GM23338 (cell line): Measurements from ENCODE around the gene OTOG. TPM values are rescaled to one million over a fixed set of nuclear protein-coding genes. Genes with fewer than 3 reads are reported as not detected.

Source experiments
- ATAC-seq: fragments of 200-7000 bp; cut with Tn5 transposase; 3 replicates; pipeline ENCODE4 v1.9.1; 2020
- DNase-seq: peaks from one replicate; pipeline ENCODE4 v3.0.0-alpha.2; 2015; ENCODE audit warnings: low spot score
- H2AFZ ChIP-seq: fragments of 200-600 bp; sonication (generic); 2 replicates; pipeline ENCODE4 v1.8.0; 2016; ENCODE audit warnings: antibody characterized with exemption, mild to moderate bottlenecking, moderate library complexity
- H3F3A ChIP-seq: fragments of 200-600 bp; sonication (generic); replicated peaks from 2 replicates; pipeline ENCODE4 v1.8.0; 2017; ENCODE audit warnings: antibody characterized with exemption, mixed run types, low read depth
- H3K27ac ChIP-seq: fragments of 200-600 bp; sonication (generic); 2 replicates; pipeline ENCODE4 v1.6.1; 2016; ENCODE audit warnings: low read depth
- H3K27me3 ChIP-seq: fragments of 200-600 bp; sonication (generic); 2 replicates; pipeline ENCODE4 v1.8.0; 2016; ENCODE audit warnings: mild to moderate bottlenecking, mixed run types, moderate library complexity; ENCODE audit not compliant: insufficient read depth
- H3K36me3 ChIP-seq: fragments of 200-600 bp; sonication (generic); 2 replicates; pipeline ENCODE4 v1.8.0; 2016; ENCODE audit warnings: mild to moderate bottlenecking; ENCODE audit not compliant: insufficient read depth
- H3K4me1 ChIP-seq: fragments of 200-600 bp; sonication (generic); 2 replicates; pipeline ENCODE4 v1.8.0; 2016; ENCODE audit warnings: mild to moderate bottlenecking, moderate library complexity; ENCODE audit not compliant: insufficient read depth
- H3K4me2 ChIP-seq: fragments of 200-600 bp; sonication (generic); 2 replicates; pipeline ENCODE4 v1.7.1; 2017; ENCODE audit warnings: mixed run types
- H3K4me3 ChIP-seq: fragments of 200-600 bp; sonication (generic); 2 replicates; pipeline ENCODE4 v1.6.1; 2016; ENCODE audit warnings: mixed run types
- H3K79me2 ChIP-seq: fragments of 200-600 bp; sonication (generic); replicated peaks from 2 replicates; pipeline ENCODE4 v1.8.0; 2017; ENCODE audit warnings: mild to moderate bottlenecking; ENCODE audit not compliant: insufficient read depth
- H3K9me2 ChIP-seq: fragments of 200-600 bp; sonication (generic); 2 replicates; pipeline ENCODE4 v1.8.0; 2017; ENCODE audit not compliant: insufficient read depth
- H4K20me1 ChIP-seq: fragments of 200-600 bp; sonication (generic); replicated peaks from 2 replicates; pipeline ENCODE4 v1.8.0; 2017; ENCODE audit warnings: mild to moderate bottlenecking; ENCODE audit not compliant: insufficient read depth
- H3K27ac Mint-ChIP-seq: 2 replicates; pipeline ENCODE4 v1.8.0; 2020; ENCODE audit warnings: inconsistent platforms, mild to moderate bottlenecking, moderate library complexity, mixed read lengths
- H3K27me3 Mint-ChIP-seq: 3 replicates; pipeline ENCODE4 v1.8.0; 2022; ENCODE audit warnings: low read depth, mild to moderate bottlenecking, moderate library complexity, mixed read lengths, inconsistent platforms; ENCODE audit not compliant: insufficient read depth, poor library complexity
- H3K36me3 Mint-ChIP-seq: 3 replicates; pipeline ENCODE4 v1.8.0; 2021; ENCODE audit warnings: low read depth, mild to moderate bottlenecking, inconsistent platforms, moderate library complexity, mixed read lengths
- H3K4me1 Mint-ChIP-seq: 3 replicates; pipeline ENCODE4 v1.8.0; 2020; ENCODE audit warnings: mild to moderate bottlenecking, inconsistent platforms, mixed read lengths
- H3K4me3 Mint-ChIP-seq: 3 replicates; pipeline ENCODE4 v1.8.0; 2021; ENCODE audit warnings: moderate library complexity, mild to moderate bottlenecking, inconsistent platforms, mixed read lengths
- H3K9me3 Mint-ChIP-seq: 3 replicates; pipeline ENCODE4 v1.8.0; 2020; ENCODE audit warnings: moderate library complexity, mild to moderate bottlenecking, inconsistent platforms, mixed read lengths
- EZH2 ChIP-seq: fragments of 200-600 bp; sonication (generic); IDR thresholded peaks from one replicate; pipeline ENCODE4 v1.8.0; 2017; ENCODE audit warnings: antibody characterized with exemption, mild to moderate bottlenecking, low read depth; ENCODE audit not compliant: unreplicated experiment
- JUNB ChIP-seq: IDR thresholded peaks from one replicate; pipeline ENCODE4 v1.6.1; 2016; ENCODE audit warnings: antibody characterized with exemption; ENCODE audit not compliant: unreplicated experiment
- NANOG ChIP-seq: IDR thresholded peaks from 2 replicates; pipeline ENCODE4 v1.6.1; 2016; ENCODE audit warnings: antibody characterized with exemption, borderline replicate concordance
- POLR2AphosphoS5 ChIP-seq: IDR thresholded peaks from 2 replicates; pipeline ENCODE4 v1.6.1; 2016; ENCODE audit warnings: antibody characterized with exemption, low read depth
- STAT1 ChIP-seq: IDR thresholded peaks from one replicate; pipeline ENCODE4 v1.6.1; 2016; ENCODE audit warnings: antibody characterized with exemption; ENCODE audit not compliant: unreplicated experiment
- ZNF114 ChIP-seq: fragments of 250-450 bp; sonication (Bioruptor Pico); IDR thresholded peaks from 2 replicates; pipeline ENCODE4 v1.5.0; 2020; ENCODE audit warnings: mild to moderate bottlenecking, moderate library complexity
- ZNF331 ChIP-seq: fragments of 250-450 bp; sonication (Bioruptor Pico); IDR thresholded peaks from 2 replicates; pipeline ENCODE4 v1.5.0; 2020; ENCODE audit warnings: low read depth, mild to moderate bottlenecking, moderate library complexity
- polyA plus RNA-seq: library from polyadenylated mRNA; unstranded; fragments of >200 nt; fragmentation: Nextera tagmentation; extraction: Ambion mirVana; gene quantifications from 2 replicates; pipeline ENCODE4 v1.2.1, GENCODE V29; 2016
- total RNA-seq: library from RNA; depleted of rRNA; stranded (reverse); fragments of >200 nt; shearing (Covaris generic); gene quantifications from 2 replicates; pipeline ENCODE4 v1.2.3, GENCODE V29; 2014
- TF ChIP-seq, protein P1 (sequence below): IDR thresholded peaks from 2 replicates; pipeline ENCODE4 v1.6.1; 2016; ENCODE audit warnings: antibody characterized with exemption
- TF ChIP-seq, protein P2 (sequence below), 2 experiments: fragments of 200-600 bp in 1 of 2; sonication (generic) in 1 of 2; conservative IDR thresholded peaks; 2 replicates each; pipeline versions ENCODE4 v1.5.1 to v1.6.1; 2016 to 2017; ENCODE audit warnings: antibody characterized with exemption in 2 of 2, low read depth in 2 of 2, mild to moderate bottlenecking in 2 of 2, moderate library complexity in 1 of 2
- TF ChIP-seq, protein P3 (sequence below): fragments of 250-450 bp; sonication (Bioruptor Pico); IDR thresholded peaks from 2 replicates; pipeline ENCODE4 v1.5.0; 2020; ENCODE audit warnings: mild to moderate bottlenecking, moderate library complexity
- TF ChIP-seq, protein P4 (sequence below): IDR thresholded peaks from one replicate; pipeline ENCODE4 v1.6.1; 2018; ENCODE audit warnings: antibody characterized with exemption; ENCODE audit not compliant: unreplicated experiment

OTOG gene
- total and polyA plus RNA-seq, 2 experiments from 2014 or later = 0.40 to 0.52 TPM

DNA sequence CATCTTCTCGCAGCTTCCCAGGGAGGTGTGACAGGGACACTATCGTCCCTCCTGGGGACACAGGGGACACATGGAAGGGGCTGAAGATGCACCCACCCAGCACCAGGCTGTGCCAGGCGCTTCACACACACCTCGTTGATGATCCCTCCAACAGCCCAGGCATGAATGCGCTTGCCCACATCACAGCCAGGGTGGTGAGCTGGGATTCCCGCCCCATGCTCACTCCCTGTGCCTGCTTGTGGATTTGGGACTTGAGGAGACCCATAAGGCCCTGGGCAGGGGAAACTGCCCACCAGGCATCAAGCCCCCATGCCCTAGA is 57.8 kb downstream of the OTOG start (continued):
- TF ChIP-seq POLR2AphosphoS5 (no peak), ZNF114 (CRISPR knock-in tag) (no peak), JUNB (no peak)
- TF ChIP-seq, protein P1, sequence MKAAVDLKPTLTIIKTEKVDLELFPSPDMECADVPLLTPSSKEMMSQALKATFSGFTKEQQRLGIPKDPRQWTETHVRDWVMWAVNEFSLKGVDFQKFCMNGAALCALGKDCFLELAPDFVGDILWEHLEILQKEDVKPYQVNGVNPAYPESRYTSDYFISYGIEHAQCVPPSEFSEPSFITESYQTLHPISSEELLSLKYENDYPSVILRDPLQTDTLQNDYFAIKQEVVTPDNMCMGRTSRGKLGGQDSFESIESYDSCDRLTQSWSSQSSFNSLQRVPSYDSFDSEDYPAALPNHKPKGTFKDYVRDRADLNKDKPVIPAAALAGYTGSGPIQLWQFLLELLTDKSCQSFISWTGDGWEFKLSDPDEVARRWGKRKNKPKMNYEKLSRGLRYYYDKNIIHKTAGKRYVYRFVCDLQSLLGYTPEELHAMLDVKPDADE = no peak
- TF ChIP-seq, protein P2, sequence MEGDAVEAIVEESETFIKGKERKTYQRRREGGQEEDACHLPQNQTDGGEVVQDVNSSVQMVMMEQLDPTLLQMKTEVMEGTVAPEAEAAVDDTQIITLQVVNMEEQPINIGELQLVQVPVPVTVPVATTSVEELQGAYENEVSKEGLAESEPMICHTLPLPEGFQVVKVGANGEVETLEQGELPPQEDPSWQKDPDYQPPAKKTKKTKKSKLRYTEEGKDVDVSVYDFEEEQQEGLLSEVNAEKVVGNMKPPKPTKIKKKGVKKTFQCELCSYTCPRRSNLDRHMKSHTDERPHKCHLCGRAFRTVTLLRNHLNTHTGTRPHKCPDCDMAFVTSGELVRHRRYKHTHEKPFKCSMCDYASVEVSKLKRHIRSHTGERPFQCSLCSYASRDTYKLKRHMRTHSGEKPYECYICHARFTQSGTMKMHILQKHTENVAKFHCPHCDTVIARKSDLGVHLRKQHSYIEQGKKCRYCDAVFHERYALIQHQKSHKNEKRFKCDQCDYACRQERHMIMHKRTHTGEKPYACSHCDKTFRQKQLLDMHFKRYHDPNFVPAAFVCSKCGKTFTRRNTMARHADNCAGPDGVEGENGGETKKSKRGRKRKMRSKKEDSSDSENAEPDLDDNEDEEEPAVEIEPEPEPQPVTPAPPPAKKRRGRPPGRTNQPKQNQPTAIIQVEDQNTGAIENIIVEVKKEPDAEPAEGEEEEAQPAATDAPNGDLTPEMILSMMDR (conservative IDR thresholded peaks at IDR 0.05; ENCODE audit: low read depth in 2 of 2) = no peak

DNA sequence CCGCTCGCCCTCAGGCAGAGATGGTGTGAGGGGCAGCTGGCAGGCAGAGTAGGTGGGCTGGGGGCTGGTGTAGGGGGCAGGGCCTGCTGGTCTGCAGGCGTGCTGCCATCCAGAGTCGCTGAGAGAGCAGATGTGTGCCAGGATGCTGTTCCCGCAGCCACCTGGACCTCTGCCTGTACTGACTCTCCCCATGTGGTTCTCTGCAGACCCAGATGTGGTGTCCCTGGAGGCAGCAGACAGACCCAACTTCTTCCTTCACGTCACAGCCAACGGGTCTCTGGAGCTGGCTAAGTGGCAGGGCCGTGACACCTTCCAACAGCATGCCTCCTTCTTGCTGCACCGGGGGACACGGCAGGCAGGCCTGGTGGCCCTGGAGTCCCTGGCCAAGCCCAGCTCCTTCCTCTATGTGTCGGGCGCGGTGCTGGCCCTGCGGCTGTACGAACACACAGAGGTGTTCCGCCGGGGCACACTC is 58.6 kb downstream of the OTOG start:
- no peak overlapping the region for H3K27ac Mint-ChIP-seq
- no peak overlapping the region for H3K4me3 Mint-ChIP-seq

More for the DNA sequence above, 58.6 kb downstream of the OTOG start:
- H3K27ac ChIP-seq = no peak overlapping the region
- no peak for ATAC-seq
- no peak overlapping the region for H3K4me3 ChIP-seq
- H3F3A ChIP-seq = no peaks in the 10 kb centered on the region
- no peaks in the 10 kb centered on the region for H4K20me1 ChIP-seq
- H3K27me3 Mint-ChIP-seq = peaks cover 7% of the 10 kb centered on the region
- H3K4me2 ChIP-seq = no peak overlapping the region
- TF ChIP-seq NANOG (no peak), ZNF114 (CRISPR knock-in tag) (no peak), POLR2AphosphoS5 (no peak), EZH2 (no peak), JUNB (no peak), STAT1 (no peak), ZNF331 (CRISPR knock-in tag) (no peak)
- TF ChIP-seq, protein P1 = no peak
- TF ChIP-seq, protein P3, sequence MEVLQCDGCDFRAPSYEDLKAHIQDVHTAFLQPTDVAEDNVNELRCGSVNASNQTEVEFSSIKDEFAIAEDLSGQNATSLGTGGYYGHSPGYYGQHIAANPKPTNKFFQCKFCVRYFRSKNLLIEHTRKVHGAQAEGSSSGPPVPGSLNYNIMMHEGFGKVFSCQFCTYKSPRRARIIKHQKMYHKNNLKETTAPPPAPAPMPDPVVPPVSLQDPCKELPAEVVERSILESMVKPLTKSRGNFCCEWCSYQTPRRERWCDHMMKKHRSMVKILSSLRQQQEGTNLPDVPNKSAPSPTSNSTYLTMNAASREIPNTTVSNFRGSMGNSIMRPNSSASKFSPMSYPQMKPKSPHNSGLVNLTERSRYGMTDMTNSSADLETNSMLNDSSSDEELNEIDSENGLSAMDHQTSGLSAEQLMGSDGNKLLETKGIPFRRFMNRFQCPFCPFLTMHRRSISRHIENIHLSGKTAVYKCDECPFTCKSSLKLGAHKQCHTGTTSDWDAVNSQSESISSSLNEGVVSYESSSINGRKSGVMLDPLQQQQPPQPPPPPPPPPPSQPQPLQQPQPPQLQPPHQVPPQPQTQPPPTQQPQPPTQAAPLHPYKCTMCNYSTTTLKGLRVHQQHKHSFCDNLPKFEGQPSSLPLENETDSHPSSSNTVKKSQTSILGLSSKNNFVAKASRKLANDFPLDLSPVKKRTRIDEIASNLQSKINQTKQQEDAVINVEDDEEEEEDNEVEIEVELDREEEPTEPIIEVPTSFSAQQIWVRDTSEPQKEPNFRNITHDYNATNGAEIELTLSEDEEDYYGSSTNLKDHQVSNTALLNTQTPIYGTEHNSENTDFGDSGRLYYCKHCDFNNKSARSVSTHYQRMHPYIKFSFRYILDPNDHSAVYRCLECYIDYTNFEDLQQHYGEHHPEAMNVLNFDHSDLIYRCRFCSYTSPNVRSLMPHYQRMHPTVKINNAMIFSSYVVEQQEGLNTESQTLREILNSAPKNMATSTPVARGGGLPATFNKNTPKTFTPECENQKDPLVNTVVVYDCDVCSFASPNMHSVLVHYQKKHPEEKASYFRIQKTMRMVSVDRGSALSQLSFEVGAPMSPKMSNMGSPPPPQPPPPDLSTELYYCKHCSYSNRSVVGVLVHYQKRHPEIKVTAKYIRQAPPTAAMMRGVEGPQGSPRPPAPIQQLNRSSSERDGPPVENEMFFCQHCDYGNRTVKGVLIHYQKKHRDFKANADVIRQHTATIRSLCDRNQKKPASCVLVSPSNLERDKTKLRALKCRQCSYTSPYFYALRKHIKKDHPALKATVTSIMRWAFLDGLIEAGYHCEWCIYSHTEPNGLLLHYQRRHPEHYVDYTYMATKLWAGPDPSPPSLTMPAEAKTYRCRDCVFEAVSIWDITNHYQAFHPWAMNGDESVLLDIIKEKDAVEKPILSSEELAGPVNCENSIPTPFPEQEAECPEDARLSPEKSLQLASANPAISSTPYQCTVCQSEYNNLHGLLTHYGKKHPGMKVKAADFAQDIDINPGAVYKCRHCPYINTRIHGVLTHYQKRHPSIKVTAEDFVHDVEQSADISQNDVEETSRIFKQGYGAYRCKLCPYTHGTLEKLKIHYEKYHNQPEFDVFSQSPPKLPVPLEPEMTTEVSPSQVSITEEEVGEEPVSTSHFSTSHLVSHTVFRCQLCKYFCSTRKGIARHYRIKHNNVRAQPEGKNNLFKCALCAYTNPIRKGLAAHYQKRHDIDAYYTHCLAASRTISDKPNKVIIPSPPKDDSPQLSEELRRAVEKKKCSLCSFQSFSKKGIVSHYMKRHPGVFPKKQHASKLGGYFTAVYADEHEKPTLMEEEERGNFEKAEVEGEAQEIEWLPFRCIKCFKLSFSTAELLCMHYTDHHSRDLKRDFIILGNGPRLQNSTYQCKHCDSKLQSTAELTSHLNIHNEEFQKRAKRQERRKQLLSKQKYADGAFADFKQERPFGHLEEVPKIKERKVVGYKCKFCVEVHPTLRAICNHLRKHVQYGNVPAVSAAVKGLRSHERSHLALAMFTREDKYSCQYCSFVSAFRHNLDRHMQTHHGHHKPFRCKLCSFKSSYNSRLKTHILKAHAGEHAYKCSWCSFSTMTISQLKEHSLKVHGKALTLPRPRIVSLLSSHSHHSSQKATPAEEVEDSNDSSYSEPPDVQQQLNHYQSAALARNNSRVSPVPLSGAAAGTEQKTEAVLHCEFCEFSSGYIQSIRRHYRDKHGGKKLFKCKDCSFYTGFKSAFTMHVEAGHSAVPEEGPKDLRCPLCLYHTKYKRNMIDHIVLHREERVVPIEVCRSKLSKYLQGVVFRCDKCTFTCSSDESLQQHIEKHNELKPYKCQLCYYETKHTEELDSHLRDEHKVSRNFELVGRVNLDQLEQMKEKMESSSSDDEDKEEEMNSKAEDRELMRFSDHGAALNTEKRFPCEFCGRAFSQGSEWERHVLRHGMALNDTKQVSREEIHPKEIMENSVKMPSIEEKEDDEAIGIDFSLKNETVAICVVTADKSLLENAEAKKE (CRISPR knock-in tag) = no peak
- TF ChIP-seq, protein P4, sequence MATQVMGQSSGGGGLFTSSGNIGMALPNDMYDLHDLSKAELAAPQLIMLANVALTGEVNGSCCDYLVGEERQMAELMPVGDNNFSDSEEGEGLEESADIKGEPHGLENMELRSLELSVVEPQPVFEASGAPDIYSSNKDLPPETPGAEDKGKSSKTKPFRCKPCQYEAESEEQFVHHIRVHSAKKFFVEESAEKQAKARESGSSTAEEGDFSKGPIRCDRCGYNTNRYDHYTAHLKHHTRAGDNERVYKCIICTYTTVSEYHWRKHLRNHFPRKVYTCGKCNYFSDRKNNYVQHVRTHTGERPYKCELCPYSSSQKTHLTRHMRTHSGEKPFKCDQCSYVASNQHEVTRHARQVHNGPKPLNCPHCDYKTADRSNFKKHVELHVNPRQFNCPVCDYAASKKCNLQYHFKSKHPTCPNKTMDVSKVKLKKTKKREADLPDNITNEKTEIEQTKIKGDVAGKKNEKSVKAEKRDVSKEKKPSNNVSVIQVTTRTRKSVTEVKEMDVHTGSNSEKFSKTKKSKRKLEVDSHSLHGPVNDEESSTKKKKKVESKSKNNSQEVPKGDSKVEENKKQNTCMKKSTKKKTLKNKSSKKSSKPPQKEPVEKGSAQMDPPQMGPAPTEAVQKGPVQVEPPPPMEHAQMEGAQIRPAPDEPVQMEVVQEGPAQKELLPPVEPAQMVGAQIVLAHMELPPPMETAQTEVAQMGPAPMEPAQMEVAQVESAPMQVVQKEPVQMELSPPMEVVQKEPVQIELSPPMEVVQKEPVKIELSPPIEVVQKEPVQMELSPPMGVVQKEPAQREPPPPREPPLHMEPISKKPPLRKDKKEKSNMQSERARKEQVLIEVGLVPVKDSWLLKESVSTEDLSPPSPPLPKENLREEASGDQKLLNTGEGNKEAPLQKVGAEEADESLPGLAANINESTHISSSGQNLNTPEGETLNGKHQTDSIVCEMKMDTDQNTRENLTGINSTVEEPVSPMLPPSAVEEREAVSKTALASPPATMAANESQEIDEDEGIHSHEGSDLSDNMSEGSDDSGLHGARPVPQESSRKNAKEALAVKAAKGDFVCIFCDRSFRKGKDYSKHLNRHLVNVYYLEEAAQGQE = no peak
- H3K79me2 ChIP-seq = no peaks in the 10 kb centered on the region
- no peaks in the 10 kb centered on the region for H3K27me3 ChIP-seq
- DNase-seq = no peak
- no peaks in the 10 kb centered on the region for H3K36me3 Mint-ChIP-seq
- no peaks in the 10 kb centered on the region for H3K9me2 ChIP-seq
- H3K4me1 ChIP-seq = no peaks in the 10 kb centered on the region
- no peaks in the 10 kb centered on the region for H3K36me3 ChIP-seq
- no peak overlapping the region for H2AFZ ChIP-seq
- peaks cover 14% of the 10 kb centered on the region for H3K4me1 Mint-ChIP-seq
- H3K9me3 Mint-ChIP-seq = no peaks in the 10 kb centered on the region
